GOT3 (cell line): ENCODE measurements around the gene KAZN.

ENCODE experiments used
- DNase-seq: peaks from one replicate; lab custom pipeline; 2025; ENCODE audit warnings: mixed read lengths; lab: John Stamatoyannopoulos, UW

The KAZN gene

DNA sequence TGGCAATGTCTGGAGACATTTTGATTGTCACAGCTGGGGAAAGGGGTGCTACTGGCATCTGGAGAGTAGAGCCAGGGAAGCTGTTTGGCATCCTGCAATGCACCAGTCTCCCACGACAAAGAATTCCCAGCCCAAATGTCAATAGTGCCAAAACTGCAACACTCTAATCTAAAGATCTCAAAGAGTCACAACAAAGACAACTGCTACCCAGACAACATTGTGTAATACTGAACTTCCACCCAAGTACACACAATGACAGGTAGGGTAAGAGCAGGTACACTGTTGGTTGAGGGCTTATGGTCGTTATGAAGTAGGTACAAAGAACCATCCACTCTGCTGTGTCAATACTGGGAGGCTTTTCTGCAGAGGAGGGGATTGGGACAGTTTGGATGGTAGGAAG lies 546.8 kb downstream of the KAZN start:
- no peak for DNase-seq

DNA sequence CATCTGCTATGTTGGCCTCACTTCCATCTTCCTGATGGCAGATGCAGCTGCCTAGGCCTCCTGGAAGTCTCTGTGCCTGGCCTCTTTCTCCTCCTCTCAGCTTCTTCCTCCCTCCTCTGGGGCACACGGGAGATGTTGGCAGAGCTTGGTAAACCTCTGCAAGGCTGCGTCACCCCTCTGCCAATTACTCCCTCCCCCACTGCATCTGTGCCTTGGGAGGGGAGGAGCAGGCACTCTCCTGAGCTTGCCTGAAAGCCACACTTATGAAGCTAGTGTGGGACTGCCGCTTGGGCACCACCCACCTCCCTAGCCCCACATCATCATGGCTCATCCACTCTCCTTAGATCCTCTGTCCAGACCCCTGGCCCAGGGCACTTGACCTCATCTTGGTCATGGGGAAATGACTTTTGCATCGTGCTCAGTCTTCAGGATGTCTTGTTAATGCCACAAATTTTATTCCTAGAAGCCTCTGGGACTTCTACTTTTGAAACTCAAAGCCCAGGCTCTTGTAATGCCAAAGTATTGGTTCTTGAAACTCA lies 547.7 kb downstream of the KAZN start:
- DNase-seq, result no peak

DNA sequence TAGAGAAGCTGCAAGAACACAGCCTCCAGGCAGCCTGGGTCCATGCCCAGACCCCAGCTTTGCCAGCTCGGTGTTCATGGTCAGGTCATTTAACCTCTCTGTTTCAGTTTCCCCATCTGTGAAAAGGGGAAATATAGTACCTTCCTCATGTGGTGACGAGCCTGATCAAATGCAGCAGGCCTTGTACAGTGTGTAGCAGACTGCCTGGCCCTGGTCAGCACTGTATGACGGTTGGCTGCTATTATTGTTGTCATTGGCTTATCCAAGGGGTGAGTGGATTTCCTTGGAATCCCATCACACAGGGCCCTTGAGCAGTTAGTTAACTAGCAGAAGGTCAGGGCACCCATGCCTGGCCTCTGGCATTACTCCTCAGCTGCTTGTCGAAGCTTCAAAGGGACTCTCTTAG lies 548.5 kb downstream of the KAZN start:
- DNase-seq, result no peak

DNA sequence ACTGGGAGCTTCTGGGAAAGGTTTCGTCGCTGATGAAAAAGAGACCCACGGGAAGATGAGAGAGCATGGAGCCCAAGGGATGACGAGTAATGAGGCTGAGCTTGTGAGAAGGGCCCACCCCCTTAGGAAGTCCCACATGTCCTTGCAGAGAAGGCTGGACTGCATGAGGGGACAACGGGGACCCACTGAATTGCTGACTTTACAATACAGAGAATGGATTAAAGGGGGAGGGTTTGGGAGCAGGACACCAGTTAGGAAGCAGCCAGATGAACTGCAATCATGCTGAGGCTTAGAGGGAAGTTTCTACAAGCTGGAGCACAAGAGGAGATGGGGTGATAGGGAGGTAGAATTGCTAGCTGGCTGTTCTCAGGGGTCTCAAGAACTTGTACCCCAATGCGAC lies 549.5 kb downstream of the KAZN start:
- DNase-seq, result no peak

DNA sequence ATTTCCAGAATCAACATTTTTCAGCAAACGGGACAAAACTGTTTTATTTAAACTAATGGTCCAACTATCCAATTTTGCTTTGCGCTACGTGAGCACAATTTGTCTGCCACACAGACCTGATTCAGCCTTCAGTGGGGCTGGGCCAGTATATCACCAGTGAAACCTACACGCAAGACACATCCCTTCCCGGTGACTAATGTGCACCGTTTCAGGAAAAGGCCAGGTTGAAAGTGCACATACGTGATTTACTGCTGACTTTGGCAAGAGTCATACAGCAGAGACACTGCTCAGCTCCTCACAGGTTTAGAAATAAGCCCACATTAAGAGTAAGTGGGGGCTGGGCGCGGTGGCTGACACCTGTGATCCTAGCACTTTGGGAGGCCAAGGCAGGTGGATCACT lies 550.0 kb downstream of the KAZN start:
- no peak for DNase-seq

DNA sequence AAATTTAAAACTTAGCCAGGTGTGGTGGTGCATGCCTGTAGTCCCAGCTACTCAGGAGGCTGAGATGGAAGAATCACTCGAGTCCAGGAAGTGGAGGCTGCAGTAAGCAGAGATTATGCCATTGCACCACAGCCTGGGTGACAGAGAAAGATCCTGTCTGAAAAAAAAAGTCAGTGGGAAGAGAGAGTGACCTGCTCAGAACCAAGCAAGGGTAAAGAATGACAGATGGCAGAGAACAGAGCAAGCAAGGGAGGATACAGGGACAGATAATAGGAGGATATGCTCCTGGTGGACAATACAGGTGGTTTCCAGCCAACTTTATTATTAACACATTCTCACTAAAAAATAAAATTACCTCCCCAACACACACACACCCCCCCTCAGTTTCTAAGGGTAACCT lies 550.5 kb downstream of the KAZN start:
- no peak for DNase-seq

DNA sequence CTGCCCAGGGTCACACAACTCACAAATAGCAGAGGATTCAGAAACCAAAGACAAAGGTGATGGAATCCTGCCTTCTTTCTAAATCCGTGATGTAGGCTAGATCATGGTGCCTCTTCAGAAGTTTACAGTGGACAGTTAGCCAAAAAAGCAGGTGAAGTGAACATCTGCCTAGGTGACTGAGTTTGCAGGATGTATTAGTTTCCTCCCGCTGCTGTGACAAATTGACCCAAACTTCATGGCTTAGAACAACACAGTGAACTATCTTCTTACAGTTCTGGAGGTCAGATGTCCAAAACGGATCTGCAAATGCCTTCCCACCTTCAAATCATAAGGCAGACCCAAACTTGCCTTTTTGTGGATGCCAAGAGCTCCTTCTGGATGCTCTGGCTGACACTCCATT lies 551.9 kb downstream of the KAZN start:
- DNase-seq, result no peak

DNA sequence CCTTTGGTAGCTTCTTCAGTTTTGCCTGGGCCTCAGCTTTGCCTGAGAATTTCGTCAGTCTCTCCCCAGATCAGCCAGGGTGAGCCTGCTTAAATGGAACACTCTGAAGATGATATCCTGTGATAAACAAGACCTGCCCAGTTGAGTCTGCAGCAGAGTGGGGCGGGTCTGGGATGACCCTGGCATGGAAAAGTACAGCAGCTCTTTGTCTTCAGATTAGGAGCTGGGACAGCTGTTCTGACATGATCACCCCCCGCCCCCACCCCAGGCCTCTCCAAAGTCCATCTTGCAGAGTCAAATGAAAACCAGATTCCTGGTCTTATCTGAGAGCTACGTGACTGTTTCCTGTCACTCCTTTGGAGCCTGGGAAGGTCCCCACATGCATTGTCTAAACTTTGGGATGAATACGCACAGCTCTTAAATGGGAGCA lies 552.9 kb downstream of the KAZN start:
- DNase-seq, result no peak

DNA sequence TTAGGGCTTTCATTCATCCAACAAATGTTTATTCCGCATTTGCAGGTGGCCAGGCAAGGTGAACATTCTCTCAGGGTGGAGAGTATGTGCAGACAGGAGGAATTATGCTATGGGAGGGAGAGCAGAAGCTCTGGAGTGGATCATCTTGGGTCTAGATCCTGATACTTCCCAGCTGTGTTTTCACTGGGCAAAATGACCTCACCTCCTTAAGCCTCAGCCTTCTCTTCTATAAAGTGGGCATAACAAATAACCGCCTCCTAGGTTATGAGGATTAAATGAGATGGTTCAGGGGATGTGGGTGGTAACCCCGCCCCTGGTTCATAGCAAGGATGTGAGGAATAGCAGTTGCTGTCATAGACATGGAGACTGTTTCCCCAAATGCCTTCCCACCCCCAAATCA lies 553.4 kb downstream of the KAZN start:
- no peak for DNase-seq

DNA sequence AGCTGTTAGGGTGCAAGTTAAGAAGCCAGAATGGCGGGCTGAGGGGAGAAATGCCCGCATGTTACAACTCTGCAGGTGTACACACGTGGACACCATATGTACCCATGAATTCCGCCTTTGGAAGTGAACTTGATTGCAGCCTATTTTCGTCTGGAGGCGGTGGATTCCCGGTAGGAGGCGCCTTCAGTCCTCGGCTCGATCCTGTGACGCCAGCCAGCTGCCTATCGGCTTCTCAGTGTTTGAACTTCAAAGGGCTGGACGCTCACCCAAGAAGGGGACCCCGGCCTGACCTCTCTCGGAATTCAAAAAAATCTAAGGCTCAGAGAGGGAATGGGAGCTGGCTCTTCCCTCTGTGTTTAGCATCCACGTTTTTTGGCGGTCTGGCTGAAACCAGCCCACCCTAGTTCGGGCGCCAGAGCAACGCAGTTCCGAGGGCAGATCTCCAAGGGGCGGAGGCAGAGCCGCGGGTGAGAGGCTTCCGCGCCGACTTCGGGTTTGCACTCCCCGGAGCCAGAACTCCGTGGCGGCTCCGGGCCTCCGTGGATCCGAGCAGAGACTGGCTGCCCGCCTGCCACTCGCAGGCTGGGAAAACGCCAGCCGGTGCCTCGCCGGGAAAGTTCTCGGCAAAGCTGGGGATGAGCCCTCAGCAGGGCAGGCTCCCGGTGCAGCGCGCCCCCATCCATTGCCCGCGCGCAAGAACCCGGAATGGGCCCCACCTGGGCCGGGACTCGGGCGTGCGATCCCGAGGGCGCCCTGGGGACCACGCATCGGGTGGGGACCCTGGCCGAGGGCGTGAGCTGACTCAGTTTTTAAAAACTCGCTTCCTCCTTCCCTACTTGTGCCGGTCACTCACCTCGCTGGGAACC lies 554.1 kb downstream of the KAZN start:
- no peak for DNase-seq

DNA sequence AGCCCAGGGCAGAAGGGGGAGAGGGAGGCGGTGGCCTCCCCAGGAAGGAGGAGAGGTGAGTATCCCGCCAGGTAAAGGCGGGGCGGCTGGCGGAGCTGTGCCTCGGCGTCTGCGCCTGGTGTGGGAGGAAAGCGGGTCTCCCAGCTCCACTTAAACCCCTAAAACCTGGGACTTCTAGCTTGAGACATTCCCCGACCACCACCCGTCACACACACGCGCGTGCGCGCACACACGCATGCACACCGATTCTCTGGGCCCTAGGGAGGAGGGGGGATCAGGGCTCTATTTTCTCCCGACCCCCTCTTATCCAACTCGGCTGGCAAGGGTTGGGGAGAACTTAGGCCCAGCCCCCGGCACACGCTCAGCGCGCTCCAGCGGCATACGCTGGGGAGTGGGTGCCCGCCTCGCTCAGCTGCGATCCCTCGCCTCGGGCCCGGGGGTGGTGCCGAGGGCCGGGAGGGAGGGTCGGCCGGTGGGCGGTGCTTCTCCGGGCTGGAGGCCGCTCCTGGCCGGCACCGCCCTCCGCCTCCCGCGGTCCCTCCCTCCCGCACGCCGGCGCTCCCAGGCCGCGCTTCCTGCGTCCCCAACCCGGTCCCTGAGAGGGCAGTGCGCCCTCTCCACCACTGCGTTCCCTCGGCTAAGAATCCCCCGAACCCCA lies 554.8 kb downstream of the KAZN start, which contains the start of gene TMEM51:
Gene TMEM51 (plus strand): TSS at position 564 of the 658 bp plus-strand sequence. CDS start 61,341 bp downstream, outside the sequence.
- DNase-seq, result no peak

DNA sequence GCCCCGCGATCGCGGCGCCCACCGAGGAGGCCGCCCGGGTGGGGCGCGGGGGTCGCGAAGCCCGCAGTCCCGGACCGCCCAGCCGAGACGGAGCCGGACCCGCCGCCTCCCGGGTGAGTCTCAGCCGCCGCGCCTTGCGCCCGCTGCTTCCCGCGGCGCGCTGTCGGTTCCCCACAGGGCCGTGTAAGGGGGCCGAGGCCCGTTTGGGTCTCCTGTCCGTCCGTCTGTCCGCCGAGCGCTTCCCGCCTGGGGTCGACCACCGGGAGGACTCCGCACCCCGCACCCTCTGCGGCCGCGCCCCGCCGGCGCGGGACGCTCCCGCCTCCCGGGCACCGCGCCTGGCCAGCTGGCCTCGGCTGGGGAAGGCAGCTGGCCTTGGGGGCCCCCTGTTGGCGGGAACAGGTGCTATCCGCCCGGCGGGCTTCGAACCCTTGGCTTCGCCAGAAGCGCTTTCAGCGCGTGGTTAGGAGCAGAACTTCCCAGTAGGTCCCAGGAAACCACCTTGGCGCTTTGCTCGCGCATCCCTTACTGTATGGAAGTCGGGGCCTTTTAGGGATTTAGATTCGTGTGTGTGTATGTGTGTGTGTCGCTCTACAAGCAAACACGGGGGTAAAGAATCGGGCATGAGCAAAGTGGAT lies 555.5 kb downstream of the KAZN start:
- DNase-seq, result no peak

DNA sequence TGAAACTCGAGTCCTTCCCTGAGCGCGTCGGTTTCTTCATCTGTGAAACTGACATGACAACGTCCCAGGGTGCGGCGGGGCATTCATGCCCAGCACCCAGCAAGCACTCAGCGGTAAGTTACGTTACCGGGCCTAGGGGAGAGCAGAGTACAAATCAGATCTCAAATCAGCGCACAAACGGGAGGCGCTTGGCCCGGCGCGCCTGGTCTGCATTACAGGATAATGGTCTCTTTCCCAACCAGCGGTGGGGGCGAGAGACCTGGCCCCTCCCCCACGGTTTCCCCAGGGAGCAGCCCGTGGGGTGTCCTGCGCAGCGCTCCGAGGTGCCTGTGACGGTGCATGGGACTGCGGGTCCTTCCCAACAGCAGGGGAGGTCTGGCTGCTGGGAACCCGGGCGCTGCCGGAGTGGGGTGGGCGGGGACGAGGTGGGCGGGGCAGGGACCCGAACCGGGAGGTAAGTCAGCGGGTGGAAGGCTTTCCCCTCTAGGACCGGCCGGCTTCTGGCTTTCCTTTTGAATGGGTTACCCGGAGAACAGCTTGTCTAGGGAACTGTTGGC lies 556.1 kb downstream of the KAZN start:
- no peak for DNase-seq

DNA sequence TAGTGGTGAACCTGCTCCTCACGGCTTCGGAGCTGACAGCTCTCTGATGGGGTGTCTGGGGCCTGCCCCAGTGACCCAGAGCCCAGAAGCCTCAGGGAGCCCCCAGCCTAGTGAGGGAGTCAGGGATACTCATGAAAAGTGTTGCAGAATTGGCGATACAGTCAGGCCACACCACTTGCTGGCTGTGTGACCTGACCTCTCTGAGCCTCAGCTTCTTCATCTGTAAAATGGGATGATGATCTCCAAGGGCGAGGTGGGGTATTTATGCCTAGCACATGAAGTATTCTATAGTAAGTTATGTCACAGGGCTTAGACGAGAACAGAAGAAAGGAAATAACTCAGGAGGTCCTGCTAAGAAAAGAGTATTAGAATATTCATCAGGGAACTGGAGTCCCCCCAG lies 556.7 kb downstream of the KAZN start:
- DNase-seq, result no peak

DNA sequence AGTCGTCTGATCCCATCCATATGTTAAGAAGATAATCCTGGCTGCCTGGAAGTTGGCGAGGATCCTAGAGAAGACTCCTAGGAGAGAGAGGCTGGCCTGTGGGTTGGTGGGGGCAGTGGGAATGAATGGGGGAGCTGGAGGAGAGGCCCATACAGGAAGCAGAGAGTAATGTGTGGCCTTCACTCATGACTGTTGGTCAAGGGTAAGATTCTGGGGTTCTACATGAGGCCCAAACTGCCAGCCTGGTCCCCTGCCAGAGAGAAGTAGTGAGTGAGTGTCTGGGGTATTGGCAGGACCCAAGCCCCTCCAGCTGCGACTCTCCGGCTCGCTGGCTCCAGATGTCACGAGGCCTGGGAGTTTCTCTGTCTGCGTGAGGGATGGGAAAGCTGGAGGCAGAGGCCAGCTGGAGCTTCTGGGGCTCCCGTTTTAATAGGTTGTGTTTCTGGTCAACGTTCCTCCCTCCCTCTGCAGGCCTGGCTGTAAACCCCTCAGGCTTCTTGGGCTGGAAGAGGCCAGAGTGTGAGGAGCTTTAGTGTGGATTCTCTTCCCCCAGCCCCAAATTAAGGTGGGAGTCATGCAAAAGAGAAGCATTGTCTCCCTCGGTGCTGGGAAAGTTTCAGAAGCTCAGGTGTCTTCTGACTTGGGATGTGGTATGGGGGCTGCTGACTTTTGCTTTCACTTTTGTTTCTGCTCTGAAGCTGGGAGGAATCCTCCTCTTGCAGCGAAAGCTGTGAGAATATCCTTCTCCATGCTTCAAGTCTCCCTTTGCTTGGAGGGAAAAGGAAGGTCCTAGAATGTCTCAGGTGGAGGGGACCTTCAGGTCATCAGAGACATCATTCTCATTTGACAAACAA lies 557.6 kb downstream of the KAZN start:
- no peak for DNase-seq

DNA sequence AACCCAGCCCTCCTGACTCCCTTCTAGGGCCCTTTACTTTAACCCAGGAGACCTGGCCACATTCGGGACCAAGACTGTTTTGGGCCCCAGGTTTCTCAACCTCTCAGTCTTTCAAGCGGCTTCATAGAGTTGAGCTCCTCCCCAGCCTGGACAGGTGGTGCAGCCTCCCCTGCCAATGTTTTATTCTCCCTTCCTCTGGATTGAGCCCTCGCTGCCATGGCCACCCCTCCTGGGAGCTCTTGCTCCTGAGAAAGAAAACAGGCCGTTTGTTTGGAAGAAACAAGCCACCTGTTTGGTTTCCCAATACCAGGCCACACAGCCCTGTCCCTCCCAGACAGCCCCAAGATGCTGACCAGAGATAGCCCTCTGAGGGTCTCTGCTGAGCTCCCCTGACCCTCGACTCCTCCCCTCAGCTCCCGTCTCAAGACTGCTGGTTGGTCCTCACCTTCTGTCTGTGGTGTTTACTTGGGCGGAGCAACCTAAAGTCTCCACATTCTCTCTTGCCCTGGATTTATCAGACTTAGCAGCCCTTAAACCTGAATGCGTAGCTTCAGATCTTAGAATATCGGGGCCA lies 558.4 kb downstream of the KAZN start:
- DNase-seq, result no peak

DNA sequence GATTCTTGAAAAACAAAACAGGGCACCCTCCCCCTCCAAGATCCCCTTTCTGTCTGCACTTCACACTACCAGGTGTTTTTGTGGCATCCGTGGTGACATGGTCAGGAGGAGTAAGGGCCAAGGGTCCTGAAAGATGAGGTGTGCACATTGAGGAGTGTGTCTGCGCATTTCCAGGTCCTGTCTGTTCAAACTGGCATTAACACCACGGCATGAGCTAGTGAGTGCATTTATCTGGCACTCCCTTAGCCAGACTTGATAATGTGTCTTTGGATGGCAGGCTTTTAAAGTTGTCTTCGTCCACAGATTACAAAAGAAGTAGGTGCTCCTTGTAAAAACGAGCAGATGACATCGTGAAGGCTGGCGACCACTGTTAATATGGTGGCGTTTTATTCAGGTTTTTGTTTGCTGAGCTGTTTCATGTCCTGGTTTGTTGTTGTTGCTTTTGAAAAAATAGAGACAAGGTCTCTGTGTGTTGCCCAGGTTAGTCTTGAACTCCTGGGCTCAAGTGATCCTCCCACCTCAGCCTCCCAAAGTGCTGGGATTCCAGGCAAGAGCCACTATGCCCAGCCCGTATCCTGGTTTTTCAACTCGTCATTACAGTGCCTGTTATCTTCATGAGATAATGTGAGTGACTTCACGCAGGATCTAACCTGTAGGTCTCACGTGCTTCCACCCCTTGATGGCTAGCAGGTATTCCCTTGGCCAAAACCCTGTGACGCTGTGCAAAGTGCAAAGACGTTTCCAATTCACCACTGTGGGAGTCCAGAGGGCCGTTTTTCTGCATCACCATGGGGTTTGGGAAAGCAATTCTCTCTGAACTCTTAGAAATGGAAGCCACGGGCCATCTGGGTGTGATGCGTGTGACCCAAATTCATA lies 559.3 kb downstream of the KAZN start:
- DNase-seq, result no peak

DNA sequence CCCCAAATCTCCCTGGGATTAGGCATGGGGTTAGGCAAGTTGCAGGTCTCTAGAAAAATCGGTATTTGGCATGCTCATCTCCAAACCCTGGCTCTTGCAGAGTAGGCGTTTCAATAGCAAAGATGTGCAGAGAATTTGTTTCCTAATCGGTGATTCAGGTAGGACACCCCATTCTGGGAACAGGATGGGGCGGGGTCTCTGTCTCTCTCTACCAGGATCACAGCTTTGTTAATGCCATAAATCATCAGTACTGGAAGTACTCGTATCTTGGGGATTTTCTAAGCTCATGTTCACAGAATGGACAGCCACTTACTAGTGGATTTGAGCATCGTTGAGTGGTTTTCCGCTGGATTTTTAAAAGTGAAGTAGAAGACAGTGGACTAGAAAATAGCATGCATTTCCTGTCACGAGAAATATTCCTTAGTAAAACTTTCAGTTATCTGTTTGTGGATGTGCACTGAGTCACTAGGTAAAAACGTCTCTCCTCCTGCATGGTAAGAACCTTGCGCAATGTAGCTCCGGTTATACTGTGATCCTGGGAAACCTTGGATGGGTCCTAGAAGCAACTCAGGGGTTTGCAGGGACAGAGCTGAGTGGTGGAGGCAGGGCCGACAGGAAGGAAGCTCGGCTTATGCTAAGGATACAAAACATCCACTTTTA lies 560.2 kb downstream of the KAZN start:
- DNase-seq, result no peak

DNA sequence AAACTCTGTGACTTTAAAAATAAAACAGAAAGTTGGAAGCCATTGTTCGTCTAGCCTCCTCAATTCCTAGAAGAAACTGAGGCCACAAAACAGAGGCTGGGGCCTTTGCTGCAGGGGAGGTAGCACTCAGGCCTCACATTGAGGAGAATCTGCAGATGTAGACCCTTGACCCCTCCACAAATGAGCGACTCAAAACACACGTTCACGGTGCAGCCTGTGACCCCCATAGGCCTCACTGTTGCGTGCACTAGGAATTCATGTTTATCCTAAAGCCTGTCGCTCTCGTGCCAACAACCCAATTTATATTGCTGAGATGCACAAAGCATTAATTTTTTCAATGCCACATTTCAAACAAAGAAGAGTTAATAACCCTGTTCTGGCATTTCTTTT lies 560.7 kb downstream of the KAZN start:
- DNase-seq, result no peak

DNA sequence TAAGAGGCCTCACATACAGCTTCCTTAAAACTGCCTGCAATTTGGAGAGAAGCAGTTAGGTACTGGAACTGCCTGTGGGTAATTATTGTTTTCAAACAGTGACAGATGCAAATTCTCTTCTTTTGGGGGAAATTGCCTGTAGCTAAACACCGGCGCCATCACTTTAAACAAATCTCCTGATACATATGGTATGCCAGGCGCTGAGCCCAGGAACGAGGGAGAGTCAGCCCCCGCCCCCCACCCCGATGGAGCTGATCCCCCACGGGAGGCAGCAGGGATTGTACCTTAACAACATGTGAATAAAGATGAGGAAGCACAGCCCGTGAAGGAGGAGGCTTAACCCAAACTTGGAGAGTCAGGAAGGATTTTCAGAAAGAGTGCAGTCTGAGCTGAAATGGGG lies 562.1 kb downstream of the KAZN start:
- no peak for DNase-seq
